ENCODE data around the gene TMBIM1.

GRCh38 chr2:218286570-218287459 lies 5.5 kb downstream of the TMBIM1 start:
- no peak for TF ChIP-seq EZH2 (IDR thresholded peaks at IDR 0.05; ENCODE audit: low read depth)
- TF ChIP-seq CTCF (conservative IDR thresholded peaks at IDR 0.05), result no peak
